Adipocyte (in vitro differentiated cells): ENCODE data around the gene NFATC1.

Source experiments
- DNase-seq: peaks from one replicate; pipeline ENCODE4 v3.0.0-alpha.2; 2015; ENCODE audit warnings: low read depth
- H3K27me3 ChIP-seq: replicated peaks from 2 replicates; pipeline ENCODE4 v1.7.0; 2013; ENCODE audit warnings: mild to moderate bottlenecking, low read length, moderate library complexity; ENCODE audit not compliant: control insufficient read depth, insufficient read depth
- H3K36me3 ChIP-seq: 2 replicates; pipeline ENCODE4 v1.7.0; 2013; ENCODE audit warnings: low read length, mild to moderate bottlenecking, moderate library complexity; ENCODE audit not compliant: control insufficient read depth, insufficient read depth, severe bottlenecking
- H3K4me1 ChIP-seq: 2 replicates; pipeline ENCODE4 v1.7.0; 2013; ENCODE audit warnings: mild to moderate bottlenecking, low read length, moderate library complexity; ENCODE audit not compliant: control insufficient read depth, insufficient read depth
- H3K4me3 ChIP-seq: 2 replicates; pipeline ENCODE4 v1.7.0; 2013; ENCODE audit warnings: mild to moderate bottlenecking, low read length, moderate library complexity
- H3K9ac ChIP-seq: 2 replicates; pipeline ENCODE4 v1.7.0; 2013; ENCODE audit warnings: mild to moderate bottlenecking, low read length, moderate library complexity
- H3K9me3 ChIP-seq: 2 replicates; pipeline ENCODE4 v1.7.0; 2013; ENCODE audit warnings: mild to moderate bottlenecking, low read length, moderate library complexity; ENCODE audit not compliant: control insufficient read depth

NFATC1 gene

DNA sequence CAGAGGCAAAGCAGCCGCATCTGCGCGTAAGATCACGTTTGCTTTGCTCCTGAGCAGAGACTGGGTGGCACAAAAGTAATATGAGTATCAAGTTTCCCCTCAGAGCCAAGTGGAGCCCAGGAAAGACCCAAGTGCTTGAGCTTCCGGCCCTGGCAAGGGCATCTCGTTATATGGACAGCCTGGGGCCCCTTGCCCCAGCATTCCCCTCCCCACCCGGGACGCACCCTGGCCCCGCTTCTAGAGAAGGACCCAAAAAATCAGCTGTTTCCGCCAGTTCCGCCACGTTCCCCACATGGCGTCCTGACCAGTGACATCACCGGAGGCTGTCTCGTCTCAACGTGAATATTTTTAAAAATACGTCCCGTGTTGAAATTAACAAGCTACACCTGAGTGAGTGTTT is 135.1 kb downstream of the NFATC1 start:
- Histone ChIP-seq H3K4me1 (no peaks in the 10 kb centered on the region), H3K27me3 (peaks cover 35% of the 10 kb centered on the region), H3K9me3 (no peaks in the 10 kb centered on the region), H3K36me3 (no peaks in the 10 kb centered on the region), H3K4me3 (no peak overlapping the region), H3K9ac (no peak overlapping the region)
- no peak for DNase-seq

DNA sequence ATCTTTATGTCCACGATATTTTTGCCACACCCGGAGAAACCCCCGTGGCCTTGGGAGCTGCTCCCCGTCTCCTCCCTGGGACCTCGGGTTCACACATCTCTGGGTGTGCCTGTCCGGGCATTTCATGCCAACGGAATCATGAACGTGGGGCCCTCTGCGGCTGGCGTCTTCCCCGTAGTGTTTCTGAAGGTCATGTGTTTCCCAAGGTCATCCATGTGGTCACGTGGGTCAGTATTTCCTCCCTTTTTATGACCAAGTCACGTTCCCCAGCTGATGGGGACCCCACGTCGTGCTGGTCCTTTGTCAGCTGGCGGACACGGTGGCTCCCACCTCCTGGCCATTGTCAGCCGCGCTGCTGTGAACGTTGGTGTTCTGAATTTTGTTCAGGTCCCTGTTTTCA is 135.7 kb downstream of the NFATC1 start:
- Histone ChIP-seq H3K9ac (no peak overlapping the region), H3K36me3 (no peaks in the 10 kb centered on the region), H3K4me3 (no peak overlapping the region), H3K9me3 (no peaks in the 10 kb centered on the region), H3K4me1 (no peaks in the 10 kb centered on the region), H3K27me3 (peaks cover 39% of the 10 kb centered on the region)
- no peak for DNase-seq

DNA sequence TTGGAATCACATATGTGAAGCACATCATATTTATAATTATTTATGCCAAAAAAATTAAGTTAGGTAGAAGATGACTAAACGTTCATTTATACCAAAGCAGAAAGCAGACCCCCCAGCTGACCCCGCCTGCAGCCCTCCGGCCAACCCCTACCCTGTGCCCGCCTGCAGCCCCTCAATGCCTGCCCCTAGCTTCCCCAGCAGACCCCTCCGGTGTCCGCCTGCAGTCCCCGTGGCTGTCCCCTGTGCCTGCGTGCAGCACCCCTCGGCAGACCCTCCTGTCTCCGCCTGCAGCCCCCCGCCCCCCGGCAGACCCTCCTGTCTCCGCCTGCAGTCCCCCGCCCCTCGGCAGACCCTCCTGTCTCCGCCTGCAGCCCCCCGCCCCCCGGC is 136.2 kb downstream of the NFATC1 start:
- Histone ChIP-seq H3K9ac (no peak overlapping the region), H3K27me3 (peaks cover 44% of the 10 kb centered on the region), H3K4me3 (no peak overlapping the region), H3K36me3 (no peaks in the 10 kb centered on the region), H3K4me1 (no peaks in the 10 kb centered on the region), H3K9me3 (peaks cover 2% of the 10 kb centered on the region)
- DNase-seq = no peak

DNA sequence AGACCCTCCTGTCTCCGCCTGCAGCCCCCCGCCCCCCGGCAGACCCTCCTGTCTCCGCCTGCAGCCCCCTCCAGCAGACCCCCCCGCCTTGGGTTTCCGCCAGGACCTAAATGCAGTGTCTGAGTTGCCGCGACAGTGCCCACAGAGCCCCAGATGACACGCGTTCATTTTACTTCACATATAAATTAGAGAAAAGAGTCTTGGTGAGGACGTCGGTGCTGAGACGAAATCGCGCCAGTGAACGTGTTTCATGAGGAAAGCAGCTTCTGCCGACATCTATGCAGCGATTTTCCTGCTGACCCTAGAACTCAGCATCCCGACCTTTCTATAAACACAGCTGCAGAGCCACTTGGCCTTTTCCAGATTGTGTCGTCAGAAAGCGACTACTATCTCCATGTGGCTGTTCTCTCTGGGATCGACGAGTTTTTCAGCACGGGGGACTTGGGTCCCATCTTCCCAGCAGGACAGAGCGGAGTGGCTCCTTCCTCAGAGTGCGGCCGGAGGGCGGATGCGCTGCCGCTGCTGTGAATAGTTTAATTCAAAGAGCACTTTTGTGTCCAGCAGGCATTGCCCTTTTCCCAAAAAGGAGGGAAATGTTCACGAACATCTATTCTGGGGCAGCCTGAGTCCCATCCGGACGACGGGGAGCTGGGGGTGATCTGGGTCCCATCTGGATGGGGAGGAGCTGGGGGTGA is 136.7 kb downstream of the NFATC1 start:
- peak; percentile 26 for DNase-seq
- H3K4me1 ChIP-seq = no peaks in the 10 kb centered on the region
- no peak overlapping the region for H3K4me3 ChIP-seq
- H3K9me3 ChIP-seq = peaks cover 4% of the 10 kb centered on the region
- H3K9ac ChIP-seq = no peak overlapping the region
- H3K27me3 ChIP-seq = peaks cover 47% of the 10 kb centered on the region
- no peaks in the 10 kb centered on the region for H3K36me3 ChIP-seq

DNA sequence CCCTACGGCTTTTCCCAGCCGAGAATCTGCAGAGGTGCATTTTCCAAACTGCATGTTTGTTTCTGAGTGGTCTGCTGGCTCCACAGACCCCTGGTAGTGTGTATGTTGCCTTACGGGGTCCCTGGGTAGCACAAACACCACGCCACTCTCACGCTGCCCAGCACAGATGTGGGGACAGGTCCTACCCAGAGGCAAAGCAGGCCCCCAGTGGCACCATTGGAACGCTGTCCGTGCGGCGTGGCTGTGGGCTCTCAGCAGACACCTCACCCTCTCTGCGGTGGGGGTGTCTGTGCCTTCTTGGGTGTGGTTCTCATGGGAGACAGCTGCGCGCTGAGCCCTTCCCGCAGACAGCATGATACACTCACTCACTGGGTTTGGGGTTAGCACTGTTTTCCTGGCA is 137.4 kb downstream of the NFATC1 start:
- H3K4me3 ChIP-seq = no peak overlapping the region
- no peak for DNase-seq
- H3K9me3 ChIP-seq = peaks cover 11% of the 10 kb centered on the region
- H3K9ac ChIP-seq = no peak overlapping the region
- H3K36me3 ChIP-seq = no peaks in the 10 kb centered on the region
- no peaks in the 10 kb centered on the region for H3K4me1 ChIP-seq
- peaks cover 53% of the 10 kb centered on the region for H3K27me3 ChIP-seq

DNA sequence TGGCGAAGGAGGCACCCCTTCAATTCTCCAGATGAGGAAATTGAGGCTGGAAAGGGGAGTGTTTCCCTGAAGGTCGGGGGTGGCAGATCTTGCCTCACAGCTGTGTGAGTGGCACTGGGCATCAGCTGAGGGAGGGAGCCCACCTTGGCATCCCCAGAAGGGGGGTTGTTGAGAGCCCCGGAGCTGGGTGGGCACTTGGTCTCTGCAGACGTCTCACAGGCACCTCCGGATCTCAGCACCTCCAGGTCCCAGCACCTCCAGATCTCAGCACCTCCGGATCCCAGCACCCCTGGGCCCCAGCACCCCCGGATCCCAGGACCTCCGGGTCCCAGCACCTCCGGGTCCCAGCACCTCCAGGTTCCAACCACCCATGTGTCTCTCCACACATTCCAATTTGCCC is 137.9 kb downstream of the NFATC1 start:
- Histone ChIP-seq H3K4me1 (no peaks in the 10 kb centered on the region), H3K36me3 (no peaks in the 10 kb centered on the region), H3K4me3 (no peak overlapping the region), H3K9me3 (peaks cover 15% of the 10 kb centered on the region), H3K27me3 (peaks cover 53% of the 10 kb centered on the region), H3K9ac (no peak overlapping the region)
- DNase-seq = no peak

DNA sequence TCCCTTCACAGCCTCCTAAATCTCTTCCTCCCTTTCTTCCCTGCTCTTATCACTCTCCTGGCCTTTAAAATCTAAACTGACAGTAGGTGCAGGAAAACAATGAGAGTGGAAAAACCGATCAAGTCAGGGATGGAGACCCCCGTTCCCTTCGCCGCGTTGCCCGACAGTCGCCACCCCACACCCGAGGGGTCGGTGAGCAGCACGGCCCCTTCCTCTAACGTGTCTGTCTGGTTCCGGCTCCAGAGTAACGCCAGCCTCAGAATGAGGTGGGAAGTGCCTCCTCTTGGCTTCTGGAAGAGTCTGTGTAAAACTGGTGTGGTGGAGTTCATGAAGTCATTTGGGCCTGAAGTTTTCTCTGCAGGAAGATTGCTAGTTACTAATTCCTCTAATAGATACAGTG is 138.6 kb downstream of the NFATC1 start:
- Histone ChIP-seq H3K9me3 (peaks cover 22% of the 10 kb centered on the region), H3K4me1 (no peaks in the 10 kb centered on the region), H3K27me3 (peaks cover 58% of the 10 kb centered on the region), H3K9ac (no peak overlapping the region), H3K4me3 (no peak overlapping the region), H3K36me3 (no peaks in the 10 kb centered on the region)
- DNase-seq = no peak

DNA sequence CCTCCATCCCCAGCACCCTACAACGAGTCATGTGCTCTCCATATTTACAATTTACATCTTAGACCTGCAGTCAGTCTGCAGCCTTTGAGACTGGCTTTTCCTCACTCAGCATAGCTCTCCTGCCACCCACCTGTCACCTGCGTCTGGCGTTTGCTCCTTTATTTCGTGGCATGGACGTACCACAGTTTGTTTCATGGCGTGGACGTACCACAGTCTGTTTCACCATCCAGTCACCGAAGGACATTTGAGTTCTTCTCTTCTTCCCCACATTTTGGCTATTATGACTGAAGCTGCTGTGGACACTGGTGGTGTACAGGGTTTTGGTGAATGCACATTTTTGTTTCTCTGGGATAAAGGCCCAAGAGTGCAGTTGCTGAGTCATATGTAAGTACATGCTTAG is 142.0 kb downstream of the NFATC1 start:
- no peak overlapping the region for H3K4me3 ChIP-seq
- no peaks in the 10 kb centered on the region for H3K4me1 ChIP-seq
- H3K9ac ChIP-seq = no peak overlapping the region
- no peaks in the 10 kb centered on the region for H3K36me3 ChIP-seq
- H3K27me3 ChIP-seq = peaks cover 67% of the 10 kb centered on the region
- no peak for DNase-seq
- H3K9me3 ChIP-seq = peaks cover 27% of the 10 kb centered on the region

DNA sequence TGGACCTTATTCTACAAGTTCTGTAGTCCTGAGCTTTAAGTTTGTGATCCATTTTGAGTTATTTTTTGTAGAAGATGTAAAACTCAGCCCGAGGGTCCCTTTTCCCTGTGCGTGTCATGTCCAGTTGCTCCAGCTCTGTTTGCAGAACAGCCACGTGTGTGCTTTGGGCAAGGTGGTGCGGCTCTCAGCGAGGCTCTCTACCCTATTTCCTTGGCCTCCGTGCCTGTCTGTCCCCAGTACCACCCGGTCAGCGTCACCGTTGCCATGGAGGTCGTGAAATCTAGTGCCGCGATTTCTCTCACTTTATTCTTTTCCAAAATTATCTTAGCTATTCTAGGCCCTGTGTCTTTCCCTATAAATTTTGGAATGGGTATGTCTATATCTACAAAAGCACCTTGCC is 142.9 kb downstream of the NFATC1 start:
- H3K4me1 ChIP-seq = no peaks in the 10 kb centered on the region
- H3K27me3 ChIP-seq = peaks cover 70% of the 10 kb centered on the region
- no peaks in the 10 kb centered on the region for H3K36me3 ChIP-seq
- no peak overlapping the region for H3K9ac ChIP-seq
- no peak overlapping the region for H3K4me3 ChIP-seq
- H3K9me3 ChIP-seq = peaks cover 27% of the 10 kb centered on the region
- no peak for DNase-seq

DNA sequence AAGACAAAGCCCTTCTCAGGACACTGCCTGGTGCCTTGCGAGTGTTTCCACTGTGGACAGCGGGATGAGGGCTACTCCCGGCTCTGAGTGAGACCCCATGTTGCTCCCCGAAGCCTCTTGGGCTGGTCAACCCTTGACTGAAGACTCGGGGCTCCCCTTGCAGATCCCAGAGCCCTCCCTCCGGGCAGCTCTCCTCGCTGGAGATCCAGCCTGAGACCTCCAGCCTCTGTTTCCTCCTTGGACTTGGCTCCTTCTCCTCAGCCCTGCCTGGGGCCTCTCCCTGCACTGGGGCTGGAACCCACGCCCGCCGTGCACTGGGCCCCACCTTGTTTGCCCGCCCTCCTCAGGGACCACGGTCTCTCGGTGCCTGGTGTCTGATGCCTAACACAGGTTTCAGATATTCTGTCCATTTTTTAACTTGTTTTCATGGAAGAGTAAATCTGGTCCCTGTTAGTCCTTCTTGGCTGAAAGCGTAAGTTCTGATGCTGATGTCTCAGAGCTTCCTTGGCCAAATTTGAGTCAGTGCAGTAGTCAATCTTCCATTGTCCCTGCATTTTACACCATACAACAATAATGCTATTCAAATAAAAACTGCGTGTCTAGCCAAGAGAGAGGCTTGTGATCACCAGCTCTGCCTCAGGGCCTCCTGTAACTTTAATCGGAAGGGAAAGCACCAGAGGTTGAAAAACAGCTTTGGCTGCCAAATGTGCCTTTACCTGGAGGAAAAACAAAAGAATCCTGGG is 144.6 kb downstream of the NFATC1 start:
- peaks cover 61% of the 10 kb centered on the region for H3K27me3 ChIP-seq
- H3K4me3 ChIP-seq = no peak overlapping the region
- DNase-seq = no peak
- H3K9ac ChIP-seq = no peak overlapping the region
- no peaks in the 10 kb centered on the region for H3K4me1 ChIP-seq
- H3K9me3 ChIP-seq = peaks cover 27% of the 10 kb centered on the region
- H3K36me3 ChIP-seq = no peaks in the 10 kb centered on the region

DNA sequence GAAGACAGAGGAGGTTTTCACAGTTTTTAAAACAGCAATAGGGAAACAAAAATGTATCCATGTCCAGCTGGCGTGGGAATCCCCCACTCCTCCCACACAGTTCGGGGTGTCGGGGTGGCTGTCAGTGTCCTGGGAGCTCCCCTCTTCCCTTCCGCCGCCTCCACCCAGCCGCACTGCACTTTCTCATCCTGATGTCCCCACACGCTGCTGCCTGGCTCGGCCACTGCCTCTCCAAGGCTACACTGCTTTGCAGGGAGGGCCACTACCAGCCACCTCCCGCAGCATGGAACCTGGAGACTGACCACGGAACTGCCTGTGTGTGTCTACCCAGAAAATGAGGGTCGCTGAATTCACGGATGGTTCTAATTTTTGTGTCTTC is 145.2 kb downstream of the NFATC1 start:
- Histone ChIP-seq H3K4me1 (no peaks in the 10 kb centered on the region), H3K9me3 (peaks cover 27% of the 10 kb centered on the region), H3K36me3 (no peaks in the 10 kb centered on the region), H3K27me3 (peaks cover 55% of the 10 kb centered on the region), H3K9ac (no peak overlapping the region), H3K4me3 (no peak overlapping the region)
- no peak for DNase-seq
